CD1c-positive myeloid dendritic cell (primary cell): ENCODE results near the gene RDH16.

Source experiments
- DNase-seq: peaks from one replicate; pipeline ENCODE4 v3.0.0-alpha.2; 2016; ENCODE audit errors: extremely low spot score

RDH16 gene, protein sequence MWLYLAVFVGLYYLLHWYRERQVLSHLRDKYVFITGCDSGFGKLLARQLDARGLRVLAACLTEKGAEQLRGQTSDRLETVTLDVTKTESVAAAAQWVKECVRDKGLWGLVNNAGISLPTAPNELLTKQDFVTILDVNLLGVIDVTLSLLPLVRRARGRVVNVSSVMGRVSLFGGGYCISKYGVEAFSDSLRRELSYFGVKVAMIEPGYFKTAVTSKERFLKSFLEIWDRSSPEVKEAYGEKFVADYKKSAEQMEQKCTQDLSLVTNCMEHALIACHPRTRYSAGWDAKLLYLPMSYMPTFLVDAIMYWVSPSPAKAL

DNA sequence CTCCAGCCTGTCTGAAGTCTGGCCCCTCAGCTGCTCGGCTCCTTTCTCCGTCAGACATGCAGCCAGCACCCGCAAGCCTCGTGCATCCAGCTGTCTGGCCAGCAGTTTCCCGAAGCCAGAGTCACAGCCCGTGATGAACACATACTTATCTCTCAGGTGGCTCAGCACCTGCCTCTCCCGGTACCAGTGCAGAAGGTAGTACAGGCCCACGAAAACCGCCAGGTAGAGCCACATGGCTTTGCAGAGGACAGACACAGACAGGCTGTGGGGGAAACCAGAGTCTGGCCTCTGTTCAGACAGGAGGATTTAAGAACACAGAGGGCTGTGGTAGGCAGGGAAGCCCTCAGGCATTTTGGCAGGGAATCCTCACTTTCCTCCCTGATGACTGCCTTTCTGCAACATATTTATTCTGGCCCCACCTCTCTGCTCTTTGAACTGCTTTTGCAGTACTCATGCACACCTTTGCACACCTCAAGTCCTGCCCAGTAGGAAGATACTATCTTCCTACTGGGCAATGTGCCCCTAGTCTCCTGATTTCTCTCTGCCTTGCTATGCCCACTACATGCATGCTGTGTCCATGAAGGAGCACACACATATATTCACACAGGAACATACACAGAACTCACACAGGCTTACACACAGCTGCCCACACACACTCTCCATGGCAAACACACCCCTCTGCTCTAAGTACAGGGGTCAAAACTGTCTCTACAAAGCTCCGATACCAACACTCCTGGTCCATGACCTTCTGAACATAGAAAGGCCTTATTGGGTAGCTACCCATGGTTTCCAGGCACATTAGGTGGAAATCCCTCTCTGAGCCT lies at the start of gene RDH16:
RDH16 (minus strand) TSS at position 380 of the 824 bp plus-strand sequence; CDS start at position 234, 146 bp downstream.
- no peak for DNase-seq

DNA sequence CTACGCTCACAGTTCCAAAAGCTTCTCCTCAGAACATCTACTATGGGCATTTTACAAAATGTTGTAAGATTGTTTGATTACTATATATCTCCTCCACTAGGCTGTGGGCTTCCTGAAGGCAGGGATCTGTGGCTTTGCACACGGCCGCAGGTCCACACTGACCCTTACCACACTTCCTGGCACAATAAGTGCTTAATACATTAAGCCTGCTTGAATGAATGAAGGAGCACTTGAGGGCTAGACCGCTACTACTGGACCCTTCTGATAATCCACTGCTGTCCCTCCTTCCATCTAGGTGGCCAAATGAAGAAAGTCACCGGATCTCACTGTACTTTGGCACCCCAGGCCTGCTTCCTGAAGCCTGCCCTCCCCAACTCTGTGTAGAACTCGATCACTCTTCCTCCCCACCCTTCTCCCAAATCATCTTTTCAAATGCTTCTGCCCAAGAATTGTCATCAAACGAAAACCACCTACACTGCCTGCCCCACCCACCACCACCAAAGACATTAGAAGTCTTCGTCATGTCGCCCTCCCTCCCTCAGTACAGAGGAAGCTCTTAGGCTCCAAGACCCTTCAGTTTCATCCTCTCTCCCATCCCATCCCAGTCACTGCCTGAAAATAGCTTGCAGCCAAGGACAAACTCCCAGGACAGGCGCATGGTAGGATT lies 49.5 kb upstream of the RDH16 start:
- DNase-seq: no peak

DNA sequence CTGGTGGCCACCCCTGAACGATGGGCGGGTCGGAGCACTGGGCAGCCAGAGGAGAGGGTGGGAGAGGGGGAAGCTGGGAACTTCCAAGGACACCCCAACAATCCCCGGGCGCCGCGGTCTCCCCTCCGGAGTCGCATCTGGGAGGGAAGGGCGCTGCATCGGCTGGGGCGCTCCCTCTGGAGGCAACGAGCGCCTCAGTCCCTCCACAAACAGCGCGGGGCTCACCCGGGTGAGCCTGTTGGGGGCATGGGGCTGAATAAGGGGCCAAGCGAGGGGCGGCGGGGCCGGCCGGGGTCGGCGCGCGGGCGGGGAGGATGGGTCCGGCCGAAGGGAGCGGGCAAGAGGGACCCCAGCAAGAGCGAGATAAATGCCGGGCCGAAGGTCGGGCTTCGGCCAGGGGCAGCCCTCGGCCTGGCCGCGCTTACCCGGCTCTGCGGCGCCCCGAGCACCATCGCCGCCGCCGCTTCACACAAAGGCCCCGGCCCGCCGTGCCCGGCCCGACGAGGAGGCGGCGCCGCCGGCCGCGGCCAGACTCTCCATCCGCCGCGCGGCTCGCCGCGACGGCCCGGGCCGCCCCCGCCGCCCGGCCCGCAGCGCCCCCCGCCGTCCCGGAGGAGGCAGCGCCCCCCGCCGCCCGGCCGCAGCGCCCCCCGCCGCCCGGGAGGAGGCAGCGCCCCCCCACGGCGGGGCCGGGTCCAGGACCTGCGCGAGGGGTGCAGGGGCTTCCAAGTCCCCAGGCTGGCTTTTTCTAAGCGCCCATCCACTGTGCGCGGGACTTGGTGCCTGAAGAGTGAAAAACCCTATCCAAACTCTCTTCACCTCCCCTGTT lies 48.8 kb upstream of the RDH16 start, which contains the start of gene ZBTB39:
ZBTB39 (minus strand) TSS at position 567 of the 829 bp plus-strand sequence. CDS start 1,629 bp downstream, outside the sequence.
- peak; percentile 81 for DNase-seq

DNA sequence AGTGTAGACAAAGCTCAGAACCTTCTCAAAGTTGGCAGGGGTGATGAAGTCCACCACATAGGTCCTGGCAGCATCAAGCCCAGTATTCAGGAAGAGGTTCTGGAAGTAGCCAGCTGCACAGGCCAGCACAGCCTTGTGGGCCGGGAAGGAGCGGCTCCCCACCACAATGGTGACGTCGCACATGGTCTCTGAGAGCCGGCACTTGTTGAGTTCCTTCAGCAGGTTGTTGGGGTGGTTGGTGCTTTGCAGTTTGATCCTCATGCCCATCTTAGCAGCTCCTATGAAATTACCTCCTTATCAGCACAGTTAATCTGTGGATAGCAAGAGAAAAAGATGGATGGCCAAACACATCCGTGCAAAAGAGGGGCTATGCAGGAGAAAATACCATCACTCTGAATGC lies 47.2 kb upstream of the RDH16 start:
- DNase-seq: no peak

DNA sequence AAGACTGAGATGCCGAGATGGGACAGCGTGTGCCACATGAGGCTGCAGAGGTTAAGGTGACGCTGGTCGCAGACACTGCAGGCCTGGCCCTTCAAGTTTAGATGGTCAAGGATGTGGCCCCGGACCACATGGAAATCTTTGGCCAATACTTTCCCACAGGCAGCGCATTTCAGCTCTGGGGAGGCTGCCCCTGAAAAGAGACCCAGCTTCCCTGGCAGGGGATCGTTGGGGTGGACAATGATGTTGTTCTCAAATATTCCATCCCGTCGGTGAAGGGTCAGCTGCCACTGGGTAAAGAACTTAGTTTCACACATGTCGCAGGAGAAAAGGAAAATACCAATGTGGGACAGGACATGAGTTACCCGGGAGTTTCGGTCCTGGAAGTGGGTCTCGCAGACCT lies 46.0 kb upstream of the RDH16 start:
- DNase-seq: no peak

DNA sequence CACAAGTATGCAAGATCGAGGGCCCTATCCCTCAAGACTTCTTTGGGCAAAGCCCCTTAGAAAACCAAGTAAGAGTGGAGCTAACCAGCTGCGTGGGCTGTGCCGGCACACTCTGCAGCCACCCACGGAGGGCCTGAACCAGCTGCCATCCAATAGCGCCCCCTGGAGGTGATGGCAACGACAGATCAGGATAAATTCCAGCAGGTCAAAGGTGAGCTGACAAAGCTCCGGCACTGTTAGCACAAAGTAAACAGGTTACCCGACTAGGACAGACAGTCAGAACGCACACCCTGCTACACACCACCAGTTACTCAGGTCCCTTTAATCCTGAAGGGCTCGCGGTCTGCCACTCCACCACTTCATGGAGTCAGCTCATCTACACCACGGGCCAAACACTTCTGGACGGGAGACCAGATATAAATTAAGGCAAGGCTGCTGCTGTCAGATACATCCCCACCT lies 44.1 kb upstream of the RDH16 start:
- DNase-seq: peak; percentile 81

DNA sequence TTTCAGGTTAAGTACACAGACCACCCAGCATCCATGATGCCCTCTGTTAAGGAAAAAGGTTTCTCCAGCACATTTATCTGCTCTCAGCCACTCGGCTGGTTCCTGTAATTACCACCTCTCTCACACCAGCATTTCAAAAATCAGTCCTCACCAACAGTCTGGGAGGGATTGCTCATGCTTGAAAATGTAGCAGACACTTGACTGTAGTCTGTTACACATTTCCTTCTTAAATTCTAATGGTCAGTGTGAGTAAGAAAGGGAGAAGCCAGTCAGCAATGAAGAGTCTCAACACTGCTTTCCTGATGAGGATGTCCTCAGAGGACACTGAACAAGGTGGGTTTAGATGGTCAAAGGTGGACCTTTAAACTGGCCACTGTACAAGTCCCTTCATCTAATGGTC lies 43.0 kb upstream of the RDH16 start:
- DNase-seq: no peak

DNA sequence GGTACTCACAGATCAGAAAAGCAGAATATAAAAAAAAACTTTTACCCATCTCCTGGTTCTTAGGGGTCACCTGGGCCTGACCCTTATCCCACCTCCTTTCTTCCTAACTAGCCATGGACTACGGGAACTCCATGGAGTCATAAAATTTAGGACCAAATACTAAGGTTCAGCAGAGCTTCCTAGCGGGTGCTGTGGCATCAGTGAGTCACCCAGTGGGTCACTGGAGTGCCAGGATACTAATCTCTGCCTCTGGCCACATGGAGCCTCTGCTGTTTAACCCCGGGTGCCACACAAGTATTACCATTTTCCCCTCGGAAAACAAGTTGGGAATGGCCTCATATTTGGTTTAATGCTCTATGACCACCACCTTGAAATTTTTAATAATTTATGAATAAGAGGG lies 42.0 kb upstream of the RDH16 start:
- no peak for DNase-seq

DNA sequence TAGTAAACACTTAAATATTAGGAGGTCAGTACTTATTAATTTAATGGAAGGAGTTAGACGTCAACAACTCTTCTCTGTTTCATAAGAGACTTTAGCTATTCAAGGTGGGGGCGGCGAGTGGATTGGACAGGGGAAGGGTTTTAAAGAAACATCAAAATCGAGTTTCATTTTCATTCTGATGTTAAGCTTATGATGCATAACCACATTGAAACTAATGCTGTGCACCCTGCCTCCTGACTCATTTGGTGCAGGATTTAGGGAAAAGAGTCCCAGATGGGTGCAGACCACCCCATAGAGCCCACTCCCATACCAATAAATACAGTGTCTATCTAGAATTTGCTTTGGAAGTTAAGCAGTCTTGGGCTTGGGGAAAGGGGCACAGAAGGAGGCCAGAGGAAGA lies 41.6 kb upstream of the RDH16 start:
- DNase-seq: no peak

DNA sequence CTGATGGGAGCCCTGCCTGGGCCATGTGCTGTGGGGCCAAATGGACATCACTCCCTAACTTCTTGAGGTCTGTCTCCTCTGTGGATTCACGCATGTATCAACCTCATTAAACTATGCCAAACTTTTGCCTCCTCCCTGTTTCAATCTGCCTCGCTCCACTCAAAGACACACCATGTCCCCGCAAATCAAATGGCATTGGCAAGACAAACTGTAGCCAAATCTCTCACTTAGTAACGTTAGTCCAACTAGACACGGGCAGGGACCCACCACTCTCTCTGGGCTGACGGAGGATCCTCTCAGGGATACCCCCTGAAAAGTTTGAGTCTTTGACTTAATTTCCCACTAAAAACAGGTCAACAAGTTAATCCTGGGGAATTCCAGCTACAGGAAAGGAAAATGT lies 40.9 kb upstream of the RDH16 start:
- no peak for DNase-seq

DNA sequence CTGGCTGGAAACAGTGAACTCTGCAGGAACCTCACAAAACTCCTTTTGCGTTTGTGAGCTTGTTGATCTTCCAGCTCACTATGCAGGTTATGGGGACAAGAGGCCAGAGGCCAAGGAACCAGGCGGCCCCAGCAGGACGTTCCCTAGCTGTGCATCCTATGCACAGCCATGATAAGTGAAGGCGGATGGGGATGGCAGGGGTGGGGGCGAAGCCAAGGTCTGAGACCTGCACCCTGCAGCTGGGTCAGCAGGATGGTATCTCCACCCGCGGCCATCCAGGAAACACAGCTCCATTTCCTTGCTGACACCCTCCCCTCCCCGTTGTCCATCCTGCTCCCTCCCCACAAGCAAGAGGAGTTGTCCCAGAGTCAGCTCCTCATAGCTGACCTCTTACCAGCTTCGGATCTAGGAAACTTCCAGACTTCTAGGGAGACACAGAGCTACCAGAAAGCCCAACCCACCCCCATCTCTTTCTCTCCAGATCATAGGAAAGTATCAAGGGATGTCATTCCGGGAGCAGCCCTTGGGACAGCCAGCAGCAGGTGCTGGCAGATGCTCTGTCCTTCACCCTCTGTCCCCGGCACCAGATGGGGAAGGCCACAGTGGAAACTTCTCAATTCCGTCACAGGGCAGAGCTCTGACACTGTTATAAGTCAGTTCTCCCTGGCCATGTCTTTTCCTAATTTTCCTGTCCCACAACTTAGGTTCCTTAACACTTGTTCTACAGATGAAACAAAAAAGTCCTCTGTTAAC lies 39.6 kb upstream of the RDH16 start:
- DNase-seq: no peak

DNA sequence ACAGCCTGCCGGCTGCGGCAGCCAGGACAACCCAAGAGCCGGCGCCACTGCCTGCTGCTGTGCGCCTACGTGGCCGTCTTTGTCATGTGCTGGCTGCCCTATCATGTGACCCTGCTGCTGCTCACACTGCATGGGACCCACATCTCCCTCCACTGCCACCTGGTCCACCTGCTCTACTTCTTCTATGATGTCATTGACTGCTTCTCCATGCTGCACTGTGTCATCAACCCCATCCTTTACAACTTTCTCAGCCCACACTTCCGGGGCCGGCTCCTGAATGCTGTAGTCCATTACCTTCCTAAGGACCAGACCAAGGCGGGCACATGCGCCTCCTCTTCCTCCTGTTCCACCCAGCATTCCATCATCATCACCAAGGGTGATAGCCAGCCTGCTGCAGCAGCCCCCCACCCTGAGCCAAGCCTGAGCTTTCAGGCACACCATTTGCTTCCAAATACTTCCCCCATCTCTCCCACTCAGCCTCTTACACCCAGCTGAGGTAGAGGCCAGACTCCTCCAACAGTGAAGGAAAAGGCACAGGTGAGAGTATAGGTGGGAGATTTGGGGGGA lies 38.6 kb upstream of the RDH16 start:
- no peak for DNase-seq

DNA sequence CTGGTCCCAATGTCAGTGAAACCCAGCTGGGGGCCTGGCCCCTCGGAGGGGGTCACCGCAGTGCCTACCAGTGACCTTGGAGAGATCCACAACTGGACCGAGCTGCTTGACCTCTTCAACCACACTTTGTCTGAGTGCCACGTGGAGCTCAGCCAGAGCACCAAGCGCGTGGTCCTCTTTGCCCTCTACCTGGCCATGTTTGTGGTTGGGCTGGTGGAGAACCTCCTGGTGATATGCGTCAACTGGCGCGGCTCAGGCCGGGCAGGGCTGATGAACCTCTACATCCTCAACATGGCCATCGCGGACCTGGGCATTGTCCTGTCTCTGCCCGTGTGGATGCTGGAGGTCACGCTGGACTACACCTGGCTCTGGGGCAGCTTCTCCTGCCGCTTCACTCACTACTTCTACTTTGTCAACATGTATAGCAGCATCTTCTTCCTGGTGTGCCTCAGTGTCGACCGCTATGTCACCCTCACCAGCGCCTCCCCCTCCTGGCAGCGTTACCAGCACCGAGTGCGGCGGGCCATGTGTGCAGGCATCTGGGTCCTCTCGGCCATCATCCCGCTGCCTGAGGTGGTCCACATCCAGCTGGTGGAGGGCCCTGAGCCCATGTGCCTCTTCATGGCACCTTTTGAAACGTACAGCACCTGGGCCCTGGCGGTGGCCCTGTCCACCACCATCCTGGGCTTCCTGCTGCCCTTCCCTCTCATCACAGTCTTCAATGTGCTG lies 38.0 kb upstream of the RDH16 start:
- no peak for DNase-seq

DNA sequence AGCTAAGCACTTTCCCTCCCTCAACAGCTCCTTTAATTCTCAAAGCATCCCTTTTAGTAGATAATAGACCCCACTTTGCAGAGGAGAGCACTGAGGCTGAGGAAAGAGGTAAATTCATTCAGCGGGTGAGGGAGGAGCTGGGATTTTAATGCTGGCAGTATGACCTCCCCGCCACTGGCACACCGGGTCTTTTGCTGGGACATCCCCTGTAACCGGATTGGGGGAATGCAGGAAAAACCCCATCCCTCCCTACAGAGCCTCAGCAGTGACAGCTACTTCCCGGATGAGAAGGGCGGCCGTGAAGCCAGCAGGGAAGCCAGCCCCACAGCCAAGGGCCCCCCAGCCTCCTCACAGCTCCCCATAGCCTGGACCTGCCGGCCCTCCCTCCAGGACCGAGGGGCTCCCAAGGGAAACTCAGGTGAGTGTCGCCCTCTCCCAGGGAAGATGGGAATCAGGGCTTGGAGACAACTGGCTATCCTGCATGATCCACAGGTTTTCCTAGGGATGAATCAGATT lies 36.9 kb upstream of the RDH16 start:
- DNase-seq: no peak

DNA sequence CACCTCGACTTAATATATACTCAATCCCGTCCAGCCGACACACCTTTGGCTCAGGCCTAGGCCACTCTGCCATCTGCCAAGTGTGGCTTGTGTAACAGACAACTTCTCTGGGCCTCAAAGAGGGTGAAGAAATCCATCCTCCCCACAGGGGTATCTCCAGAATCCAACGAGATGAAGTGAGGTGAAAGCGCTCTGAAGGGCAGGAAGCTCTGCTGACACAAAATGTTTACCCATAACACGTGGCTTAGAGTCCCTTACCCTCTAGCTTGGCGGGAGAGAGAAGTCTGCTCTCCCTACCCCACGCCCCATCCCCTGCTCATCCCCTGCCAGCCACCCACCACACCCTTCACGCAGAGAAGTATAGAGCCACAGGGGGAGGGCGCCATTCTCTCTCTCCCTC lies 35.9 kb upstream of the RDH16 start:
- DNase-seq: no peak

DNA sequence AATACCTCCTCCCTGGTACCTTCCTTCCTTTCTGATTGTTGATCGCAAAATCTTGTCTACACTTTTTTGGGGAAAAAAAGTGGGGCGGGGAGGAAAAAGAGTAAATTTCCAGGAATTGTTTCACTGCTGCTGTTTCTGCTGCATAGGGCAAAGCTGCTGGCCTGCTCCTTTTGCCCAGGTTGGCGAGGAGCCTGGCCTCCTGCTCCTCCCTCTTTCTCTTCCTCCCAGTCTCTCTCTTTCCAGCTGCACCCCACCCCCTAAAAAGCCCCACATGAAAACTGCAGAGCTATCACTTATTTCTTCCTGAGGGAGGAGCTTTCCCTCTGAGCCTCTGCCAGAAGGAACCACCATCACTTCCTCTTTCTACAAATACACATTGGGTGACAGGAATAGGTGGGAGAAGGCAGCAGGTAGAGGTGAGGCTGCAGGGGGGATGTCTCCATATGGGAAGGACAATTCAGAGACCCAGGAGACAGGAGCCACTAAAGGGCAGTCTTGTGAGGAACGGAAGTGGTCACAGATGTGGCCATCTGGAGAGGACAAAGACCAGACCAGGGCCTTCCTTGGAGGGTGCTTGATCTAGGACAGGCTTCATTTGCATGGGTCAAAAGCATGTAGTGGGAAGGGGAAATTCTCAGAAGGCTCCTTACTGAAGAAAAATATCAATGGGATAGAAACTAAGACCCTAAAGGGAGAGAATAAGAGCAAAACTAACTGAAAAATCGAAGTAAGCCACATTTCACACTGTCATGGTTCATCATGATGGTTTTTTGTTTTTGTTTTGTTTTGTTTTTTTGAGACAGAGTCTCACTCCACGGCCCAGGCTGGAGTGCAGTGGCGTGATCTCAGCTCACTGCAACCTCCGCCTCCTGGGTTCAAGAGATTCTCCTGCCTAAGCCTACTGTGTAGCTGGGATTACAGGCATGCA lies 34.2 kb upstream of the RDH16 start:
- DNase-seq: peak; percentile 38

DNA sequence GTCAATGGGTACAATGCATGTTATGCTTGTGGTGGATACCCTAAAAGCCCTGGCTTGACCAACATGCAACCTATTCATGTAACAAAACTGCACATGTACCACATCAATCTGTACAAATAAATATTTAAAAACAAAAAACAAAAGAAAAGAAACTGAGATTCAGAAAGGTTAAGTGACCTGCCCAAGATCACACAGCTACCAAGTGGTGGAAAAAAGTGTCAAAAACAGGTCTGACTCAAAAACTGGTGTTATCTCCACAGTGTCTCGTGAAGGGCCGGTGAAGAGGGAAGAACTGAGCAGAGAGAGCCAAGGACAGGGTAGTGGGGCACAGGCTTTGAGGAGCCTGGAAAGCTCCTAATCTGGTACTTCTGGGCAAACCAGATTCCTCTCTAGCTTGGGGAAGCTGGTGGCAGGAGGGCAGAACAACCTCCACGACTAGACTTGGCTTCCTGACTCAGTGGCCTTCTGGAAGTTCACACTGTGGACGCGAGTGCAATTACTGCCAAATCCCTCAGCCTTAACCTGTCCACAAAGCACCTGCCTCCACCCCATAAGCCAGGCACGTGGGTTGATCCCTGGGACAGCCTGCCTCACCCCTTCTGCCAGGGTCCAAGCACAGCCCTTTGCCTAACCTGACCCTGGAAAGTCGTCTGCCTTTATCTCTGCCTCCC lies 33.4 kb upstream of the RDH16 start:
- no peak for DNase-seq
